ENCODE results near the gene NUP210L. TPM values are rescaled to one million over a fixed set of nuclear protein-coding genes. Genes with fewer than 3 reads are reported as not detected.

Gene NUP210L
- total and polyA plus RNA-seq, 2 of the 13 experiments (the other 11 are each of a cell fraction or from before 2014, with no cell fraction given): not detected

- TF ChIP-seq ZNF142 (CRISPR knock-in tag; IDR thresholded peaks at IDR 0.05): no peak
- TF ChIP-seq ZNF430 (CRISPR knock-in tag; IDR thresholded peaks at IDR 0.05): no peak
- TF ChIP-seq MTF2 (CRISPR knock-in tag; IDR thresholded peaks at IDR 0.05; ENCODE audit: borderline replicate concordance): no peak
- TF ChIP-seq ZBTB3 (CRISPR knock-in tag; IDR thresholded peaks at IDR 0.05; ENCODE audit: borderline replicate concordance, low read depth): no peak
- TF ChIP-seq GATAD2A (CRISPR knock-in tag; IDR thresholded peaks at IDR 0.05): peak; percentile 69
- TF ChIP-seq ZNF225 (CRISPR knock-in tag; IDR thresholded peaks at IDR 0.05): peak; percentile 82
- no peak for TF ChIP-seq TCF7 (IDR thresholded peaks at IDR 0.05; ENCODE audit: low read depth)
- TF ChIP-seq, protein P1, sequence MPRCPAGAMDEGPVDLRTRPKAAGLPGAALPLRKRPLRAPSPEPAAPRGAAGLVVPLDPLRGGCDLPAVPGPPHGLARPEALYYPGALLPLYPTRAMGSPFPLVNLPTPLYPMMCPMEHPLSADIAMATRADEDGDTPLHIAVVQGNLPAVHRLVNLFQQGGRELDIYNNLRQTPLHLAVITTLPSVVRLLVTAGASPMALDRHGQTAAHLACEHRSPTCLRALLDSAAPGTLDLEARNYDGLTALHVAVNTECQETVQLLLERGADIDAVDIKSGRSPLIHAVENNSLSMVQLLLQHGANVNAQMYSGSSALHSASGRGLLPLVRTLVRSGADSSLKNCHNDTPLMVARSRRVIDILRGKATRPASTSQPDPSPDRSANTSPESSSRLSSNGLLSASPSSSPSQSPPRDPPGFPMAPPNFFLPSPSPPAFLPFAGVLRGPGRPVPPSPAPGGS (CRISPR knock-in tag; IDR thresholded peaks at IDR 0.05): peak; percentile 89
- no peak for TF ChIP-seq MTA1 (CRISPR knock-in tag; IDR thresholded peaks at IDR 0.05; ENCODE audit: borderline replicate concordance)
- TF ChIP-seq, protein P2, sequence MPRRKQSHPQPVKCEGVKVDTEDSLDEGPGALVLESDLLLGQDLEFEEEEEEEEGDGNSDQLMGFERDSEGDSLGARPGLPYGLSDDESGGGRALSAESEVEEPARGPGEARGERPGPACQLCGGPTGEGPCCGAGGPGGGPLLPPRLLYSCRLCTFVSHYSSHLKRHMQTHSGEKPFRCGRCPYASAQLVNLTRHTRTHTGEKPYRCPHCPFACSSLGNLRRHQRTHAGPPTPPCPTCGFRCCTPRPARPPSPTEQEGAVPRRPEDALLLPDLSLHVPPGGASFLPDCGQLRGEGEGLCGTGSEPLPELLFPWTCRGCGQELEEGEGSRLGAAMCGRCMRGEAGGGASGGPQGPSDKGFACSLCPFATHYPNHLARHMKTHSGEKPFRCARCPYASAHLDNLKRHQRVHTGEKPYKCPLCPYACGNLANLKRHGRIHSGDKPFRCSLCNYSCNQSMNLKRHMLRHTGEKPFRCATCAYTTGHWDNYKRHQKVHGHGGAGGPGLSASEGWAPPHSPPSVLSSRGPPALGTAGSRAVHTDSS (CRISPR knock-in tag; conservative IDR thresholded peaks at IDR 0.05): no peak
- peak; percentile 71; the same call in 1 of the 2 replicates for TF ChIP-seq CCDC6 (CRISPR knock-in tag; IDR thresholded peaks at IDR 0.05)
- TF ChIP-seq ZNF784 (CRISPR knock-in tag; IDR thresholded peaks at IDR 0.05; ENCODE audit: borderline replicate concordance): peak; percentile 99
- peak; percentile 58; the same call in 1 of the 2 replicates for TF ChIP-seq ZNF607 (CRISPR knock-in tag; IDR thresholded peaks at IDR 0.05; ENCODE audit: borderline replicate concordance)
- TF ChIP-seq RFX5 (IDR thresholded peaks at IDR 0.05; ENCODE audit: low read depth, low read length): peak; percentile 76
- no peak for TF ChIP-seq ZNF674 (CRISPR knock-in tag; IDR thresholded peaks at IDR 0.05; ENCODE audit: low read depth)
- TF ChIP-seq ZNF557 (CRISPR knock-in tag; IDR thresholded peaks at IDR 0.05): no peak
- 0 out of 2 replicates have a peak, but pooled peaks have one; percentile 74 for TF ChIP-seq CBX5 (CRISPR knock-in tag; IDR thresholded peaks at IDR 0.05; ENCODE audit: borderline replicate concordance)
- TF ChIP-seq E2F1 (CRISPR knock-in tag; IDR thresholded peaks at IDR 0.05): peak; percentile 97
Measured at GRCh38 chr1:154183046-154183915, 28.4 kb upstream of the NUP210L start (continued).

Data from HepG2 (cell line).